Kidney epithelial cell (primary cell): Measurements from ENCODE around the gene CRB2. TPM values are rescaled to one million over a fixed set of nuclear protein-coding genes. Genes with fewer than 3 reads are reported as not detected.

Experiments used
- DNase-seq: peaks from one replicate; pipeline ENCODE4 v3.0.0-alpha.2; 2010; ENCODE audit warnings: low read depth
- H3K27me3 ChIP-seq: 2 replicates; pipeline ENCODE4 v1.6.0; 2011; ENCODE audit warnings: low read length; ENCODE audit not compliant: control insufficient read depth, insufficient read depth
- H3K36me3 ChIP-seq: 2 replicates; pipeline ENCODE4 v1.5.1; 2011; ENCODE audit warnings: low read length; ENCODE audit not compliant: control insufficient read depth, insufficient read depth
- H3K4me3 ChIP-seq: 2 replicates; pipeline ENCODE4 v1.5.1; 2011; ENCODE audit warnings: low read depth, mild to moderate bottlenecking, control low read depth, low read length
- CTCF ChIP-seq: IDR thresholded peaks from 2 replicates; pipeline ENCODE4 v1.5.1; 2011; ENCODE audit warnings: mild to moderate bottlenecking, moderate library complexity, low read length, control low read depth, inconsistent platforms; ENCODE audit not compliant: insufficient read depth, poor library complexity, severe bottlenecking
- total RNA-seq: library from RNA; depleted of rRNA; stranded (reverse); fragments of >200 nt; gene quantifications from 2 replicates; pipeline ENCODE4 v1.2.3, GENCODE V29; 2015

Gene CRB2
- total RNA-seq, 1 donor from 2014 or later = 1.3 TPM

DNA sequence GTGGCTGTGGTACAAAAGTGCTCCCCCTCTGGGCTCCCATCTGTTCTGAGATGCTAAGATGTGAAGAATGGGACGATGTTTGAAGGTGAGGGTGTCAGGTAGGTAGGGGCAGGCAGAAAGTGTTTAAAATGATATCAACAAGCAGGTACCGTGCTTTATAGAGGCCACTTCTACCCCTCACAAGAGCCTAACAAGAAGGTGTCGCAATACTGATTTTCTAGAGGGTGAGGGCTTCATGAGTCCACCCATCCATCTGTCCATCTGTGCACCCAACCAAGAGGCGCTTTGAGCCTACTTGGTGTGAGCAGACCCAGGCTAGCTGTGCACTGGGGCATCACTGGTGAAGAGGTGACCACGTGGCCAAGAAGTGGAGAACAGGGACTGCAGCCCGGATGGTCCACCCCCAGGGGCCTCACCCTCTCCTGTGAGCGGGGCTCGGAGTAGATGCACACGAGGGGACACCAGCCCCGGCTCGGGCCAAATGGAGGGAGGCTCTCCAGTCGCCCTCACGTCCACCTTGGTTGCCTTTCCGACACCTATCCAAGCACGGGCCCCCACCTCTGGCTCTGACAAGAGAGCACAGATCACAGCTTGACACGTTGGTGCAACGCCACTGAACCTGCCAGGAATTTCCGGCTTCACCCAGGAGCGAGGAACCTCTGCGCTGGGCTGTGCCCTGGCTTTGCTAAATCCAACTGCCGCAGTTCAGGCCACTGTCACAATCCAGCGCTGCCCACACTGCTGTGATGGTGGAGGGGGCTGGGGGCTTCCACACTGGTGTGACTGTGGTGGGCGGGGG lies 34.5 kb downstream of the CRB2 start:
- Histone ChIP-seq H3K36me3 (no peaks in the 10 kb centered on the region), H3K27me3 (peaks cover 22% of the 10 kb centered on the region), H3K4me3 (no peak overlapping the region)
- no peak for TF ChIP-seq CTCF
- no peak for DNase-seq

GRCh38 chr9:123391233-123391632 lies 35.2 kb downstream of the CRB2 start:
- no peak for DNase-seq
- TF ChIP-seq CTCF = no peak
- H3K36me3 ChIP-seq = no peaks in the 10 kb centered on the region
- H3K4me3 ChIP-seq = no peak overlapping the region
- peaks cover 22% of the 10 kb centered on the region for H3K27me3 ChIP-seq

- TF ChIP-seq CTCF = no peak
- no peak overlapping the region for H3K4me3 ChIP-seq
Observed at GRCh38 chr9:123391946-123392345, 35.9 kb downstream of the CRB2 start.

GRCh38 chr9:123392802-123393201 lies 36.8 kb downstream of the CRB2 start:
- TF ChIP-seq CTCF = no peak
- no peak for DNase-seq
- H3K27me3 ChIP-seq = peaks cover 20% of the 10 kb centered on the region
- no peaks in the 10 kb centered on the region for H3K36me3 ChIP-seq
- H3K4me3 ChIP-seq = no peak overlapping the region

More at GRCh38 chr9:123391946-123392345, 35.9 kb downstream of the CRB2 start:
- H3K36me3 ChIP-seq = no peaks in the 10 kb centered on the region
- DNase-seq = no peak
- H3K27me3 ChIP-seq = peaks cover 22% of the 10 kb centered on the region

DNA sequence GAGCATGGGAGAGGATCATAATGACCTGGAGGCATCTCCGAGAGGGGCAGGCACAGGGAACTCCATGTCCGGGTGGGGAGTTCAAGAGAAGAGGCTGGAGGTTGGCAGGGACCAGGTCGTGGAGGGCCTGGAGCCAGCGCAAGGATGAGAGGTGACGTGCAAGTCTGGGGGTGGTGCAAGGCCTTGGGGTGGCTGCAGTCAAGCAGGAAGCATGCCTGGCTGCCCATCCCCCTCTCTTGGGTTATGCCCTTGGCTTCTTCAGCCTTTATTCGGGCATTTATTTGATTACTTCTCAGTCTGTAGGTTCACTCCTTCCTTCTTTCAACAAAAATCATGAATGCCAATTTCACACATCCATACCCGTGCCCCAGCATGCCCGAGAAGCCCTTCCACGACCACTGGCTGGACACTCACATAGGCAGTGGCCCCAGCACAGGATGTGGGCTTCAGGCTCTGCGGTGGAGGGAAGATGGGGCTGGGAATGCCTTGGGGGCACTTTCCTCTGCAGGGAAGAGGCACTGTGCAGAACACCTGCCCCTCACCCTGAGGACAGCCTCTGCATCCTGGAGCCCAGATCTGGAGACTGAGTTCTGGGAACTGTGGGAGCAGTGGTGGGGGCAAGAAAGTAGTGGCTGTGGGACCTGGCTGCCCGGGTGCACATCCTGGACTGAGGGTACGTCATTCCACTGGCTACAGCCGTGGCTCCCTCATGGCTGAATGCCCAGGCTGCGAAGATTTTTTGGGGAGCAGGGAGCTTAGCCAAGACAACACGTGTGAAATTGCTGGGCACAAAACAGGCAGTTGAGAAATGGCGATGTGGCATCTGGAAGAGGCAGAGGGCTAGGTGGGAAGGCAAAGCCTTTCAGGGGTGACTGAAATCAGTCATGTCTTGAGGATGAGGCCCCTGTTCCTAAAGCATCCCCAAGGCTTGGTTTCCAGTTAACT lies 38.6 kb downstream of the CRB2 start:
- TF ChIP-seq CTCF = no peak
- H3K36me3 ChIP-seq = no peaks in the 10 kb centered on the region
- peaks cover 11% of the 10 kb centered on the region for H3K27me3 ChIP-seq
- H3K4me3 ChIP-seq = no peak overlapping the region
- DNase-seq = no peak
